ENCODE data around the gene ALDOA. TPM values are rescaled to one million over a fixed set of nuclear protein-coding genes. Genes with fewer than 3 reads are reported as not detected.

The ALDOA gene
- total RNA-seq, 4 donors from 2014 or later: 175 to 905 (median 489) TPM

DNA sequence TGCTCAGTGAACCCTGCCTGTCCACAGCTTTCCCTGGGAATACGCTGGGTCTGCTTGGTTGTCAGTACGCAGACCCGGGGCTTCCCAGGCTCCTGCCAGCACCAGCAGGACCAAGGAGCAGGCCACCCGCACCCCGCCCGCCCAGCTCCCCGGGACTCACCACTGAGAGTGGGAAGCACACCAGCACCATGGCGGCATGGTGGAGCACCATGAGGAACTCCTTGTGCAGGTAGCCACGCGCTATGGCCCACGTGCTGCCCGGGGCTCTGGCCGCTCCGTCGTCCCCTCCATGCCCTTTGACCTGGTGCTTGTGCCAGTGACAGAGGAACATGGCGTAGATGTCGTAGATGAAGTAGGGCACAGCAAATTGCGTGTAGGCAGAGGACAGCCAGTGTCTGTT, 39.1 kb upstream of the ALDOA start:
- DNase-seq: no peak
- Histone ChIP-seq H3K9me3 (no peaks in the 10 kb centered on the region), H3K27me3 (peaks cover 7 to 22% of the 10 kb centered on the region in 2 donors), H3K4me1 (no peaks in the 10 kb centered on the region), H3K27ac (no peak overlapping the region), H3K4me3 (no peak overlapping the region), H3K36me3 (no peaks in the 10 kb centered on the region)
- intact Hi-C loops (cut with DNase I; ENCODE audit: low total_unique reads): no loop called here
- no peak for TF ChIP-seq POLR2A (IDR thresholded peaks at IDR 0.05)
- TF ChIP-seq, protein P1, sequence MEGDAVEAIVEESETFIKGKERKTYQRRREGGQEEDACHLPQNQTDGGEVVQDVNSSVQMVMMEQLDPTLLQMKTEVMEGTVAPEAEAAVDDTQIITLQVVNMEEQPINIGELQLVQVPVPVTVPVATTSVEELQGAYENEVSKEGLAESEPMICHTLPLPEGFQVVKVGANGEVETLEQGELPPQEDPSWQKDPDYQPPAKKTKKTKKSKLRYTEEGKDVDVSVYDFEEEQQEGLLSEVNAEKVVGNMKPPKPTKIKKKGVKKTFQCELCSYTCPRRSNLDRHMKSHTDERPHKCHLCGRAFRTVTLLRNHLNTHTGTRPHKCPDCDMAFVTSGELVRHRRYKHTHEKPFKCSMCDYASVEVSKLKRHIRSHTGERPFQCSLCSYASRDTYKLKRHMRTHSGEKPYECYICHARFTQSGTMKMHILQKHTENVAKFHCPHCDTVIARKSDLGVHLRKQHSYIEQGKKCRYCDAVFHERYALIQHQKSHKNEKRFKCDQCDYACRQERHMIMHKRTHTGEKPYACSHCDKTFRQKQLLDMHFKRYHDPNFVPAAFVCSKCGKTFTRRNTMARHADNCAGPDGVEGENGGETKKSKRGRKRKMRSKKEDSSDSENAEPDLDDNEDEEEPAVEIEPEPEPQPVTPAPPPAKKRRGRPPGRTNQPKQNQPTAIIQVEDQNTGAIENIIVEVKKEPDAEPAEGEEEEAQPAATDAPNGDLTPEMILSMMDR (IDR thresholded peaks at IDR 0.05): no peak

GRCh38 chr16:30027588-30028437, 37.7 kb upstream of the ALDOA start:
- peaks cover 10 to 34% of the 10 kb centered on the region in 2 donors for H3K27me3 ChIP-seq
- no peak for DNase-seq
- TF ChIP-seq, protein P1 (IDR thresholded peaks at IDR 0.05): no peak
- TF ChIP-seq POLR2A (IDR thresholded peaks at IDR 0.05): no peak
- intact Hi-C loops (cut with DNase I; ENCODE audit: low total_unique reads): no loop called here
- no peaks in the 10 kb centered on the region for H3K4me1 ChIP-seq
- H3K36me3 ChIP-seq: no peaks in the 10 kb centered on the region
- no peak overlapping the region for H3K27ac ChIP-seq
- no peaks in the 10 kb centered on the region for H3K9me3 ChIP-seq
- H3K4me3 ChIP-seq: no peak overlapping the region

GRCh38 chr16:30028438-30029076, 37.0 kb upstream of the ALDOA start:
- Histone ChIP-seq H3K9me3 (no peaks in the 10 kb centered on the region), H3K4me1 (no peaks in the 10 kb centered on the region), H3K27ac (no peak overlapping the region), H3K36me3 (no peaks in the 10 kb centered on the region), H3K27me3 (peaks cover 10 to 40% of the 10 kb centered on the region in 2 donors), H3K4me3 (no peak overlapping the region)
- DNase-seq: no peak
- intact Hi-C loops (cut with DNase I; ENCODE audit: low total_unique reads): no loop called here
- TF ChIP-seq, protein P1 (IDR thresholded peaks at IDR 0.05): no peak
- TF ChIP-seq POLR2A (IDR thresholded peaks at IDR 0.05): no peak

GRCh38 chr16:30030011-30030685, 35.4 kb upstream of the ALDOA start:
- DNase-seq: no peak
- TF ChIP-seq, protein P1 (IDR thresholded peaks at IDR 0.05): no peak
- TF ChIP-seq POLR2A (IDR thresholded peaks at IDR 0.05): no peak
- Histone ChIP-seq H3K36me3 (no peaks in the 10 kb centered on the region), H3K4me3 (no peak overlapping the region), H3K27ac (no peak overlapping the region), H3K27me3 (peaks cover 10 to 40% of the 10 kb centered on the region in 2 donors), H3K9me3 (no peaks in the 10 kb centered on the region), H3K4me1 (no peaks in the 10 kb centered on the region)
- intact Hi-C loops (cut with DNase I; ENCODE audit: low total_unique reads): no loop called here

Data from uterus (tissue), 4 donors.